ENCODE data around the gene CES3.

CES3 gene

DNA sequence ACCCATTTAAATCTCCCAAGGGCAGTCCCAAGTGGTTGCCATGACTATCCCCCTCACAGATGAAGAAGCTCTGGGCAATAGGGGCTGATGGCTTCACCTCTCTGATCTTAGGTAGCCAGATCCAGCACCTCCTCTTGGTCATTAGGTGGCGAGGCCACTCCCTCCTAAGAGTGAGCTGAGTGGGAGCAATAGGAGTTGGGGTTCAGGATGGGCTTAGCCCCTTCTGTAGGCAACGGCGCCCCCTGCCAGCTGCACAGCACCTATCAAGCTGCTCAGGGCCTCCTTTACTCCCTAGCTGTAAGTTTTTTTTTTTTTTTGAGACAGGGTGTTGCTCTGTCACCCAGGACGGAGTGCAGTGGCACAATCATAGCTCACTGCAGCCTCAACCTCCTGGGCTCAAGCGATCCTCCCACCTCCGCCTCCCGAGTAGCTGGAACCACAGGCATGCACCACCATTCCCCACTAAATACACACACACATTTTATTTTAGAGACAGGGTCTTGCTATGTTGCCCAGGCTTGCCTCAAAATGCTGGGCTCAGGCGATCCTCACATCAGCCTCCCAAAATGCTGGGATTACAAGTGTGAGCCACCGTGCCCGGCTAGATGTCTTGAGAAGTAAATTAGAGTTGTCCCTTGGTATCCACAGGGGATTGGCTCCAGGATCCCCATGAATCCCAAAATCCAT, 32.2 kb upstream of the CES3 start:
- H3K4me1 ChIP-seq (ENCODE audit: insufficient read depth, low read length, severe bottlenecking) = peaks cover 20% of the 10 kb centered on the region
- H4K20me1 ChIP-seq (ENCODE audit: insufficient read depth, low read length) = no peaks in the 10 kb centered on the region
- TF ChIP-seq, protein P1, sequence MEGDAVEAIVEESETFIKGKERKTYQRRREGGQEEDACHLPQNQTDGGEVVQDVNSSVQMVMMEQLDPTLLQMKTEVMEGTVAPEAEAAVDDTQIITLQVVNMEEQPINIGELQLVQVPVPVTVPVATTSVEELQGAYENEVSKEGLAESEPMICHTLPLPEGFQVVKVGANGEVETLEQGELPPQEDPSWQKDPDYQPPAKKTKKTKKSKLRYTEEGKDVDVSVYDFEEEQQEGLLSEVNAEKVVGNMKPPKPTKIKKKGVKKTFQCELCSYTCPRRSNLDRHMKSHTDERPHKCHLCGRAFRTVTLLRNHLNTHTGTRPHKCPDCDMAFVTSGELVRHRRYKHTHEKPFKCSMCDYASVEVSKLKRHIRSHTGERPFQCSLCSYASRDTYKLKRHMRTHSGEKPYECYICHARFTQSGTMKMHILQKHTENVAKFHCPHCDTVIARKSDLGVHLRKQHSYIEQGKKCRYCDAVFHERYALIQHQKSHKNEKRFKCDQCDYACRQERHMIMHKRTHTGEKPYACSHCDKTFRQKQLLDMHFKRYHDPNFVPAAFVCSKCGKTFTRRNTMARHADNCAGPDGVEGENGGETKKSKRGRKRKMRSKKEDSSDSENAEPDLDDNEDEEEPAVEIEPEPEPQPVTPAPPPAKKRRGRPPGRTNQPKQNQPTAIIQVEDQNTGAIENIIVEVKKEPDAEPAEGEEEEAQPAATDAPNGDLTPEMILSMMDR (IDR thresholded peaks at IDR 0.05; ENCODE audit: low read length) = peak; percentile 39; the same call in 1 of the 2 replicates
- TF ChIP-seq EZH2 (IDR thresholded peaks at IDR 0.05; ENCODE audit: borderline replicate concordance, low read length) = no peak

DNA sequence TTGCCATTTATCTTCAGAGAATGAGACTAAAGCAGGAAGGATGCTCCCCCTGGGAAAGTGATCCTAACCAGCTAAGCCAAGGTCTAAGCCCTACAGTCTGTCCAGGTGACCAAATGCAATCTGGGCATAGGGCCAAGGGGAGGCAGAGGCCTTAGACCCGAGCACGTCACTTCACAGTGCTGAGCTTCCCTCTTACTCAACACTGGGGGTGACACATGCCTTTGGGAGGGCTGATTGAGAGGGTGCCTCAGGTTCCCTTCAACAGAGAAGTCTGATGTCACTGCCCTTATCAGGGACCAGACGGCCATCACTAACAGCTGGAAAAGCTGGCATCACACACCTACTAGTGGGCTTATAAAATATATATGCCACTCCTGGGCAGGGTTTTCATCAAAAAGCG, 30.9 kb upstream of the CES3 start:
- no peak overlapping the region for H3K27ac ChIP-seq (ENCODE audit: low read depth, low read length, poor library complexity, severe bottlenecking)
- H3K79me2 ChIP-seq (ENCODE audit: insufficient read depth, low read length) = no peaks in the 10 kb centered on the region
- no peaks in the 10 kb centered on the region for H4K20me1 ChIP-seq (ENCODE audit: insufficient read depth, low read length)
- H3F3A ChIP-seq (ENCODE audit: insufficient read depth, low read length) = no peaks in the 10 kb centered on the region
- no peak overlapping the region for H3K4me3 ChIP-seq (ENCODE audit: low read depth, low read length, poor library complexity, severe bottlenecking)
- peaks cover 10% of the 10 kb centered on the region; the same call in 1 of the 2 replicates for H3K36me3 ChIP-seq (ENCODE audit: insufficient read depth, low read length)
- no peak overlapping the region for H2AFZ ChIP-seq (ENCODE audit: low read length)
- H3K9me3 ChIP-seq (ENCODE audit: low read length) = no peaks in the 10 kb centered on the region
- peaks cover 18% of the 10 kb centered on the region for H3K4me1 ChIP-seq (ENCODE audit: insufficient read depth, low read length, severe bottlenecking)
- no peak overlapping the region for H3K9ac ChIP-seq (ENCODE audit: low read length)
- no peak overlapping the region for H3K4me2 ChIP-seq (ENCODE audit: low read length)
- TF ChIP-seq, protein P1 (IDR thresholded peaks at IDR 0.05; ENCODE audit: low read length) = no peak
- TF ChIP-seq EZH2 (IDR thresholded peaks at IDR 0.05; ENCODE audit: borderline replicate concordance, low read length) = no peak
- H3K27me3 ChIP-seq (ENCODE audit: insufficient read depth, low read length) = no peaks in the 10 kb centered on the region
- H3K9me2 ChIP-seq (ENCODE audit: low read depth, low read length) = no peaks in the 10 kb centered on the region

More for the DNA sequence above, 32.2 kb upstream of the CES3 start:
- no peaks in the 10 kb centered on the region for H3K9me2 ChIP-seq (ENCODE audit: low read depth, low read length)
- H3K79me2 ChIP-seq (ENCODE audit: insufficient read depth, low read length) = no peaks in the 10 kb centered on the region
- no peak overlapping the region for H2AFZ ChIP-seq (ENCODE audit: low read length)
- H3K9me3 ChIP-seq (ENCODE audit: low read length) = no peaks in the 10 kb centered on the region
- no peak overlapping the region for H3K4me2 ChIP-seq (ENCODE audit: low read length)
- H3K27me3 ChIP-seq (ENCODE audit: insufficient read depth, low read length) = no peaks in the 10 kb centered on the region
- H3K9ac ChIP-seq (ENCODE audit: low read length) = no peak overlapping the region
- no peak overlapping the region for H3K27ac ChIP-seq (ENCODE audit: low read depth, low read length, poor library complexity, severe bottlenecking)
- H3K36me3 ChIP-seq (ENCODE audit: insufficient read depth, low read length) = peaks cover 10% of the 10 kb centered on the region; the same call in 1 of the 2 replicates
- H3F3A ChIP-seq (ENCODE audit: insufficient read depth, low read length) = no peaks in the 10 kb centered on the region
- no peak overlapping the region for H3K4me3 ChIP-seq (ENCODE audit: low read depth, low read length, poor library complexity, severe bottlenecking)

DNA sequence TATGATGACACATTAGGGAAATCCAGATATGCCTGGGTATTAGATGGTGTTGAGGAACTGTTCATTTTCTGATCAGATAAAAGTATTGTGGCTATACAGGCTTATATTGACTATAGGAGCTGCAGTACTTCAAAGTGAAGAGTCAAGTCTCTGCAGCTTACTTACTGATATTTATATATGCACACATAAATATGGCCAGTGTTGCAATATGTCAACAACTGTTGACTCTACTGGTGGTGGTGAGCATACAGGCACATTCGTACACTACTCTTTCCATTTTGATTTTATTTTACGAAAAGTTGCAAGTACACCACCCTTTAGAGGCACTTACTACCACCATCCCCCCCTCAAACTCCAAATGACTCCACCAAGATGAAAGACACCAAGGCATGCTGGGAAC, 29.4 kb upstream of the CES3 start:
- Histone ChIP-seq H2AFZ (ENCODE audit: low read length) (no peak overlapping the region), H3K79me2 (ENCODE audit: insufficient read depth, low read length) (no peaks in the 10 kb centered on the region), H3K9me3 (ENCODE audit: low read length) (no peaks in the 10 kb centered on the region), H3K9me2 (ENCODE audit: low read depth, low read length) (no peaks in the 10 kb centered on the region), H3K27me3 (ENCODE audit: insufficient read depth, low read length) (no peaks in the 10 kb centered on the region), H3K4me1 (ENCODE audit: insufficient read depth, low read length, severe bottlenecking) (peaks cover 23% of the 10 kb centered on the region), H4K20me1 (ENCODE audit: insufficient read depth, low read length) (no peaks in the 10 kb centered on the region), H3K36me3 (ENCODE audit: insufficient read depth, low read length) (peaks cover 10% of the 10 kb centered on the region; the same call in 1 of the 2 replicates), H3K4me2 (ENCODE audit: low read length) (no peak overlapping the region), H3K9ac (ENCODE audit: low read length) (no peak overlapping the region), H3K4me3 (ENCODE audit: low read depth, low read length, poor library complexity, severe bottlenecking) (no peak overlapping the region), H3K27ac (ENCODE audit: low read depth, low read length, poor library complexity, severe bottlenecking) (no peak overlapping the region), H3F3A (ENCODE audit: insufficient read depth, low read length) (no peaks in the 10 kb centered on the region)
- TF ChIP-seq EZH2 (IDR thresholded peaks at IDR 0.05; ENCODE audit: borderline replicate concordance, low read length) = no peak
- TF ChIP-seq, protein P1 (IDR thresholded peaks at IDR 0.05; ENCODE audit: low read length) = no peak
